Activated CD4-positive, alpha-beta T cell treated with anti-CD3 and anti-CD28 coated beads for 1 hour (primary cell): Measurements from ENCODE around the gene MKNK1.

Experiments used
- DNase-seq: peaks from one replicate; pipeline ENCODE4 v3.0.0-alpha.2; 2020

MKNK1 gene

GRCh38 chr1:46618754-46619415, 14.8 kb upstream of the MKNK1 start:
- no peak for DNase-seq

- DNase-seq, result no peak
Measured at GRCh38 chr1:46617833-46618232, 13.8 kb upstream of the MKNK1 start.

DNA sequence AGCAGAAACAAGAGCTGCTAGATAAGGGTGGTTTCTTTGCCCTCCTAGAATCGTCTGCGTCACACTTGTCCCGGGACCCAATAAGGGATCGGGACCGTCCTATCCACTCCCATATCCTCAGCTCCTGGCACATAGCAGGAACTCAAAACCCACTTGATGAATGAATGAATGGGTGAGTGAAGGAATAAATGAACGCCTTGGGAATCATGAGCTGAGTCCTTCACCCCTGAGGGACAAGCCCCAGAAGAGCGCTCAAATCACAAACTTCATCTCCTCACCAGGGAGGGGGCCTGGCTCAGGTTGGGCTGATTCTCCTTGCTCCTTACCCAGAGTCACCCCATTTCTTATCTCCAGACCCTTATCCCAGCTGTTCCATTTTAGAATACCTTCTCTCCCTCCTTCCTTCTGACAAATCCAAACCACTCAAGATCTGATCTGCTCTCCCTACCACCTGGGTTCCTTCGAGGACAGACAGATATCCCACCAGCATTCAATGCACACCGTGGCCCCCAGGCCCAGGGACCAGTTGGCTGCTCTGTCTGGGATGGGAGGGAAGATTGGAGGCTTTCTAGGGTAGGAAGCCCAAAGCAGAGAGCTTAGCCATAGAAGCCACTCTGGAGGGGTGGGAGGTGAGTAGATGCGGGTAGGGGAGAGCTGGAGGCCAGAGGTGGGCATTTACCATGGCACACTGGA, 13.2 kb upstream of the MKNK1 start:
- DNase-seq, result no peak

- peak; percentile 58 for DNase-seq
Measured at GRCh38 chr1:46616277-46617107, 12.4 kb upstream of the MKNK1 start, which contains the start of gene MOB3C. Gene MOB3C, minus strand, starts transcription at chr1:46616811. Its CDS starts 3,490 bp downstream, at chr1:46613321.

- no peak for DNase-seq
Measured at GRCh38 chr1:46615735-46616134, 11.7 kb upstream of the MKNK1 start.

DNA sequence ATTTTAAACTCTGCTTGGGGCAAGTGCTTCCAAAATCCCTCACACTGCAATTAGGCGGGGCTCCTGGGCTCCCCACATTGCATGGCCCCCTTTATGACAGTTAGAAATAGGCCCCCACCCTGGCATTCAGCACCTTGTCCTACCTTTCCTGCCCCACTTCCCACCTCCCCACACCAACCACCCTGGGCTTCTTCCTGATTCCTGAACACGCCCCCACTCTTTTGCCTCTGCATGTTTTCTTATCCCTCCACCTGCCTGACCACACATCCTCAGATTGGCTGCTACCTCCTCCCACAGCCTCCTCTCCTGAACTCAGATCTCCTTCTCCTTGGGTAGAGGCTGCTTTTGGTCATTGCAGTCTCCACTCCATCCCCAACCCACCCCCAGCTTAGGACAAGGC, 11.0 kb upstream of the MKNK1 start:
- DNase-seq, result no peak

GRCh38 chr1:46614604-46614984, 10.5 kb upstream of the MKNK1 start:
- DNase-seq, result no peak

DNA sequence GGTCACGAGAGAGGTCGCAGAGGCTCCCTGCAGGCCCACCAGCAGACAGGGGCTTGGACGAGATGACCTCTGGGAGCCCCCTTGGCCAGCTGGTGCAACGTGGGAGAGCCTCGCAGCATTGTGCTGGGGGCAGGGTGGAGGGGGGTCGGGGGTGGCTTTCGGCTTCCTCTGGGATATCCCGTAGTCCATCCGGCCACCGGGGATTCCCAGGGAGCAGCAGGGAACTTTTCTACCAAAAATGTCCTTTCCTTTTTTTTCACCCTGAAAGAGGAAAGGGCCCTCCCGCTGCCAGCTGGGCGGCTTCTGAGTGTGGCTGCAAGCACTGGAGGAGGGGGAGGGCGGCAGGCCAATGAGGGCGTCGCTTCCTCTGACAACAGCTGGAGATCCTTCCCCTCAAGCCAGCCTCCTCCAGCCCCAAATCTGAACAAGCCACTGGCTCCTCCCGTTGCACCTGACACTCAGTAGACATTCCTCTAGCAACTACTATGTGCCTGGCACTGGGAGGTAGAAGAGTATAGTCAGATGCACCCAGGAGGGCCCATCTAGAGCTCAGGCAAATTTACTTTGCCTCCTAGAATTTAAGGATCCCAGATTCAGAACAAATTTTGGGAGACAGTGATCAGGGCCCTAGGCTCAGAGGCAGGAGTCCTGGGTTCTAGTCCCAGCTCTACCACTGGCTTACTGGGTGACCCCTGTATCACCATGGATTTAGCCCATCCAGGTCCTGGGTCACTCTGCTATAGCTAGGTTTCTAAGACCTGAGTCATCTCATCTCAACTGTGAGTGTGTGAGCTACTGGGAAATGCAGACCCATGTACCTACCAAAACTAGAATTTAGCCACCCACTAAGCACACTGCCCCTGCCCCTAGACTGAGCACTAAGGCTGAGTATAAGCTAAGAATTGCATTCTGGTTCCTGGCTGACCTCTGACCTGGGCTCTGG, 9.9 kb upstream of the MKNK1 start:
- no peak for DNase-seq

DNA sequence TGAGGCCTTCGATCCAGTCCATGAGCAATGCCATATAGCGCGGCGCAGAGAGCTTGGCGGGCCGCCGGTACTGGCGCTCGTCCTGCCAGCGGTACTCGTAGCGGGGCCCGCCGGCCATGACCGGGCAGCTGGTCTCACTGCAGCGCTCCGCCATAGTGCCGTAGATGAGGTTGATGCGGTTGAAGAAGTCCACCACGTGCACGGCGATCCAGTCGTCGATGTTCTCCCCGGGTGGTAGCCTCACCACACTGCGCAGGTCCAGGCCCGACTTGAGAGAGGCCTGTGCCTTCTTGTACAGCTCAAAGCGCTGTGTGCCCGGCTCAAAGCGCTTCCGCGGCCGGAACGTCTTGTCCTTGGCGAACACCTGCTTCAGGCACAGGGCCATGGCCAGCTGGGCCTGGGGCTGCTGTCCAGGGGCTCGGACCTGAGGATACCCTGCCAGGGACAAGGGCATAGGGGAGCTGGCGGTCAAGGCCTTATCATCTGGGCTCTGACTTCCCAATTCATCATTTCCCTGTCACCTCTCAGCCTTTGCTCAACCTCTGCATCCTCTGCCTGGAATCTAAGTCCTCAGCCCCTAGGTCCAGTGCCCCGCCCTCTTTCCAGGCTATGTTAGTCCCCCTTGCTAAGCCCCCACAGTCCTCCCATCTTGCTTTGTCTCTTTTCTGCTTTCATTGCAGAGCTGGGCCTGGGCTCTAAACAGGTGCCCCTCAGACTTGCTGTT, 9.0 kb upstream of the MKNK1 start:
- no peak for DNase-seq

DNA sequence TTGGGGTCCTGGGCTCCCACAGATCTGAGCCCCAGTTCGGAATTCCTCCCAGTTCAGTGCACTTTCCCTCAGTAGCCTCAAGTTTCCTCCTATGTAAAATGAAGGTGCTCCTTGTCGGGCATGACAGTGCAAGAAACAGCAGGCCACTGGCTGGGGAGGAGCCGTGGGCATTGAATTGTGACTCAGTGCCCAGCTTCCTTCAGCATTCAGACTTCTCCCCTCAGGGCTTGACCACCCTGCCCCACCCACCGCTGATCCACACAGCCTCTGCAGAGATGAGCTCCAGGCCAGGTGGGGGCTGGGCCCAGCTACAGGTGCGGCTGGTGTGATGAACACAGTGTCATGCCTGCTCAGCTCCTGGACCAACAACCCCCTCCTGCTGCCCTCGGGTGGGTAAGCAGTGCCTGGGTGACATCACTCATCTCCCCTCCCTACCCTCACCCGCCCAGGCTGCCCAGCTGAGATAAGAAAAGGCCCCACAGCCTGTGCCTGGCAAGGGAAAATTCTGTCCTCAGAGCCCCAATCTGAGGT, 7.7 kb upstream of the MKNK1 start:
- DNase-seq, result no peak

DNA sequence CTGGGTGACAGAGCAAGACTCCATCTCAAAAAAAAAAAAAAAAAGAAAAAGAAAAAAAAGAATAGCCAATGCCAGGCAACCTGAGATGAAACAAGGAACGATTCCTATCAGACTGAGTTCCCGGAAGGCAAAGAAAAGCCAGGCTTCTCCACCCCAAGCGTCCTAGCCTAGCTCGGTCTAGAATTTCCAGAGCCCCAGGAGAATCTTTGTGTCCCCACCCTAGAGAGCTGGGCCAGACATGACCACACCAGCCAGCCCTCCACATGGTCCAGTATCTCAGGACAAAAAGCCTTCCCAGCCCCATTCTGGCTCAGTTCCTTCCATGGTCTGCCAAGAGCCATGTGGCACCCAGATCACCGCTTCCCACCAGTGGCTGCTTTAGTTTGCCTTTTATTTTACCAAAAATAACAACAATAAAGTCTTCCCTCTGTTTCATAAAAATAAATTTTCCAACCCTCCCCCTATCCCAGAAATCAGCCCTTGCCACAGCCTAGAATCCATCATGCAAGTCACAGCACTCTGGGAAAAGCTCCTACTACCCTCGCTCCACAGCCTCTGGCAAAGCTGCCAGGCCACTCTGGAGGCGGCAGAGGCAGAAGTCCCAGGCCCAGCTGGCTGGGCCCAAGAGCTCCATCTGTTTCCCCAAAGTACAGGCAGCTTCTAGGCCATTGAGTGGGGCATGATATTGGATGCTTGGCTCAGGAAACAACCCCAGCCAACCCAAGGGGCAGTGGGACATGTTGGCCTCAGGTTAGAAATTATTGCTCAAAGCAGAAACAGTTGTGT, 3.5 kb upstream of the MKNK1 start:
- DNase-seq, result no peak

GRCh38 chr1:46606255-46606965, 2.3 kb upstream of the MKNK1 start:
- DNase-seq, result no peak

DNA sequence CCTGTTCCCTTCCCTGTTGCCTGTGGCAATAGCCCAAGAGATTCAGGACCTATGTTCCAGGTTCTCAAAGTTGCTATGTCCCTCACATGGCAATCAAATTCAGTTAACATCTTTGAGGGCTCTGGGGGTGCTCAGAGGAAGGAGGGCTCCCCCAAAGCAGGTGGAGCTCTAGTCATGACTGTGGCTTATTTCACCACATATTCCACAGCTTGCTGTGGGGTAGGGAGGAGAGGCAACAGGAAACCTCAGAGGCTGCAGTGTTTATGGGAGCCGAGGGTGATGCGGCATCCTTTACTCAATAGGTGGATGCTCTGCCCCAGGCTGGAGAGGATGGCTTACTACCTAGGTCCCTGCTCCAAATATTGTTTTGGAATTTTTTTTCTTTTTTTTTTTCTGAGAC, 1.2 kb upstream of the MKNK1 start:
- no peak for DNase-seq

GRCh38 chr1:46603481-46603857, 599 bp downstream of the MKNK1 start:
- no peak for DNase-seq

DNA sequence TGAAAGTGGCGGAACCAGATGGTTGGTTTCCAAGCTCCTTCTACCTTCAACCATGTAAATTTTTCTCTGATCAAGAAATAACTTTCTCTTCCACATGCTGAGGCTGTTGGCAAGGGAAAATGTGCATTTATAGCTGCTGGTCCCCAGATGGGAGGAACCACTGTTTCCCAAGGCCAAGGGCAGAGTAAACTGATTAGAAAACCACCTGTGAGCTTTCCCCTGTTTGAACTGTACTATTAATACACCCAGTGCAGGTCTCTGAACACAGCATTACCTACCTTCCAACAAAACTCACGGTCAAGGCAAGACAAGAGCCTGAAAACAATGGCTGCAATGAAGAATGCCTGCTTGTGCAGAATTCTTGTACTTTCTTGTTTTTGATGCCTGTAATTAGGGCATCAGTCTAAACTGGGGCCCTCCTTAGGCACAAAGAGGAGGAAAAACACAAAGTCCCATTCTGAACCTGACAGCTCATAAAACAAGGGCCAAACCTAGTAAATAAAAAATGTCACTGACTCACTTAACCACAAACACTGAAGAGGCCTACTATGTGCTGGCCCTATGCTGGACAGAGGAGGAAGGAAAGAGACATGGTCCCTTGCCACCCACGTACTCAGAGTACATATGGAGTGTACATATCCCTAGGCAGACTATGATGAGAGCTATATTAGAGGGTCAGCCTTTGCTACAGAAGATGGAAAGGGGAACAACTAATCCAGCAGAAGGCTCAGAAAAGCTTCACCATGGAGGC, 2.6 kb downstream of the MKNK1 start:
- no peak for DNase-seq

- DNase-seq, result no peak
Measured at GRCh38 chr1:46599059-46599970, 4.8 kb downstream of the MKNK1 start.

GRCh38 chr1:46596846-46597245, 7.2 kb downstream of the MKNK1 start:
- DNase-seq, result no peak

DNA sequence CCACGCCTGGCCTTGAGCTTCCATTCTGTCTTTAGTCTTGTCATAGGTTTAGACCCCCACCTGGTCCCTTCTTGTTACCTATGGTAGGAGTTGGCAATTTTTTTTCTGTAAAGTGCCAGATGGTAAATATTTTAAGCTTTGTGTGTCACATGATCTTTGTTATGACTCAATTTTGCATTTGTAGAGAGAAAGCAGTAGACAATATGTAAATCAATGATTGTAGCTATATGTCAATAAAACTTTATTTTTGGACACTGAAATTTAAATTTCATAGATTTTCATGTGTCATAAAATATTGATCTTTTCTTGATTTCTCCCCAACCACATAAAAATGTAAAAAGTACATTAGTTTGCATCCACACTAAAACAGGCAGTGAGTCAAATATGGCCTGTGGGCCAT, 8.0 kb downstream of the MKNK1 start:
- no peak for DNase-seq
